Daoy (cell line): ENCODE measurements around the gene PPP6R3. TPM values are rescaled to one million over a fixed set of nuclear protein-coding genes. Genes with fewer than 3 reads are reported as not detected.

Source experiments
- total RNA-seq: library from RNA; depleted of rRNA; stranded (reverse); fragments of >200 nt; shearing (Covaris generic); gene quantifications from 2 replicates; pipeline ENCODE4 v1.2.3, GENCODE V29; 2014; rRNA removed

The PPP6R3 gene
- total RNA-seq, 1 experiment from 2014 or later, result 85.4 TPM

Other genes starting within 250 kb of the PPP6R3 start
- gene KMT5B, start 247.5 kb upstream of the PPP6R3 start, total RNA-seq, result 19.5 and 21.0 TPM in 2 replicates
- 32.2 and 46.7 TPM in 2 replicates for gene C11orf24, start 188.8 kb upstream of the PPP6R3 start, total RNA-seq
- gene LRP5, start 148.2 kb upstream of the PPP6R3 start, total RNA-seq, result 13.8 and 17.2 TPM in 2 replicates
- gene GAL, start 223.8 kb downstream of the PPP6R3 start, total RNA-seq, result 5.1 and 8.3 TPM in 2 replicates